GM19023 (cell line): ENCODE measurements around the gene RASGRP3.
A peak's percentile ranks its signal among the peaks of the same experiment; 100 is the strongest.

Experiments used
- ATAC-seq: cut with Tn5 transposase; IDR thresholded peaks from one replicate; pipeline ENCODE4 v1.9.1; 2021; ENCODE audit warnings: mild to moderate bottlenecking, moderate library complexity; ENCODE audit not compliant: unreplicated experiment

The RASGRP3 gene

DNA sequence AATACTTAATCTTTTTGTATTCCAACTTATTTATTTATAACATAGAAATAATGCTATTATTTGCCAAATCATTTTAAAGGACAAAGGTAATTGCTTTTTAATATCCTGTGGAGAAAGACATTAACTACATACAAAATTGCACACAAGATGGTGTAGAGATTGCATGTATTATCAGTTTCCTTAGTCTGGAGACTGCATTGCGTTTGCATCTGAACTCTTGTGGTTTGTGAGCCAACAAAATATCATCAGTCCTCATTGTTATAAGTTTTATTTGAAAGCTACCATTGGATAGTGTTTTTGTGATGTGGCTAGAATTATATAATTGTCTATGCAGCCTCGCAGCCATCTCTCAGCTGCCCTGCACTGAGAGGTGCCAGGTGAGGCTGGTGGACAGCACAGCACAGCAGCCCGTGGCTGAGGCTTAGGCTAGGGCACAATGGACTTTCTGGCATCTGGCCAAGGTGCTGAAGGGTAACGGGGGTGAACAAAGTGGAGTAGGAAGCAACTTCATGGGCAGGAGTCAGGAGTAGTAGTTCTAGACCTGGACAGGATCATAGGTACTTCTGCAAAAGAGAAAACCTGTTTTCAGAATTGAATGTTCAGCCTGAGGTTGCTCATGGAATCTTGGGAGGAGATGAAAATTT is 15.1 kb downstream of the RASGRP3 start:
- ATAC-seq: no peak

DNA sequence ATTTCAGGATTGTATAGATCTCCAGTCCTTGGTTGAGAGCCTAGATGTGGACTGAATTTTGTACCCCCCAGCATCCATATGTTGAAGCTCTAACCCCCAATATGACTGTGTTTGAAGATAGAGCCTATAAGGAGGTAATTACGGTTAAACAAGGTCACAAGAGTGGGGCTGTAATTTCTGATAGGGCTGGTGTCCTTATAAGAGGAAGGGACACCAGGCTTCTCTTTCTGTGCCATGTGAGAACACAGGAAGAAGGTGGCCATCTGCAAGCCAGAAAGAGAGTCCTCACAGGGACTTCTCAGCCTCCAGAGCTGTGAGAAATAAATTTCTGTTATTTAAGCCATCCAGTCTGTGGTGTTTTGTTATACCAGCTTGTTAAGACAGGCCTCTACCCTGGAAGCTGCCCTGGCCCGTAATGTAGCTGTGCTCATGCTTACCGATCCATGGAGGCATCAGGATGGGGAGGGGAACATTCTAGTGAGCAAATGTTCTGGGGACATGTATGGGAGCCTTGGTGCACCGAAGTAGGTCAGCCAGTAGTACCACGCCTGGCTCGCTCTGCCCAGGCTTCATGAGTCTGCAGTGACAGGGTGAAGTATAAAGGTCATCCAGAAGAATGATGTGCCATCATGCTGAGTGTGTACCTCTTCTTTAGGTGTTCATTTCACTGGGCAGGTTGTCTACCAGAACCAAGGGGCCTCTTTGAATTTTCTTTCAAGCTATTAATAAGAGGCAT is 16.1 kb downstream of the RASGRP3 start:
- ATAC-seq: no peak

DNA sequence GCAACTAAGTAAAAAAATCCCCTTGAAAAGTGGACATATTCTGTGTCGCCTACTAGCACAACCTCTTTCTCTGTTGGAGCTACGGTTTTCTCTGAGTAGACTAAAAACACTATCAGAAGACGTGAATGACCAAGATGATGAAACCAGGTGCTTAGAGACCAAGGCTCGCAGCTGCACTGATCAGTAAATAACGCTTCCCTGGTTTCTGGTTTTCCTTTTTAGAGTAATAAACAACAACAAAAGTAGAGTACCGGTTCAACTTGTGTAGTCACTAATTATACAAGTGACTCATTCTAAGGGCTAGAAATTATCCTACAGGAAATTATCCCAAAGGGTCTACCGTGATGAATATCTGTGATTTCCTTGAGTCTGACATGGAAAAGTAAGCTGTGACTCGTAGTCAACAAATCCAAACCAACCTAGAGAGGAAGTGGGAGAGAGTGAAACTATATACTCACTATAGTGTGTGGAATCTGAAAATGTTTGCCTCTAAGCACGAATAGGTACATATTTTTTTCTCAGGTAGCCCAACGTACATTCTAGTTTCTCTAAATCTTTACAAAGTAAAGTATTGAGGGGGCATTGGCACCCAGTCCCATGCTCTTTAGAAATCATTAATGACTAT is 17.8 kb downstream of the RASGRP3 start:
- ATAC-seq: peak; percentile 65

DNA sequence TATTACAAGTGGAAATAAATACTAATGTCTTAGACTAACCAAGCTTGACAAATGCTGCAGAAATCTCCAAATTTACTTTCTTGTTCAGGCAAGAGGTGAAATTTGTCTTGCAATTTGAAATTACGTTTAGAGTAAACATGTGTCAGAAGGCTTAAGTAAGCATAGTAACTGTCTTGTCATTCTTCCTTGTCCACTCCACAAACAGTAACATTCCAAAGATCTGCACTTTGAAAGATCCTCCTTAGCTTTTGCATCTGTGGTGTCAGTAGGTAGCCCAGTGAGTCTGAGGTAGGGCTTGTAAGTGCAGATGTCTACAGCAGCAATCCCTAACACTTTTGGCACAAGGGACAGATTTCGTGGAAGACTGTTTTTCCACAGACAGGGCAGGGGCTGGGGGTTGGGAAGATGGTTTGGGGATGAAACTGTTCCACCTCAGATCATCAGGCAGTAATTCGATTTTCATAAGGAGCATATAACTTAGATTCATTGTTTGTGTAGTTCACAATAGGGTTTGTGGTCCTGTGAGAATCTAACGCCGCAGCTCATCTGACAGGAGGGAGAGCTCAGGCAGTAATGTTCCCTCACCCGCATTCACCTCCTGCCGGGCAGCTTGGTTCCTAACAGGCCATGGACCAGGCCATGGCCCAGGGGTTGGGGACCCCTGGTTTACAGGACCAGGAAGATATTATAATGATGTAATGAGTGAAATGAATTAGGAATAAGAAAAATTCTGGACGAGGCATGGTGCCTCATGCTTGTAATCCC is 18.6 kb downstream of the RASGRP3 start:
- no peak for ATAC-seq

DNA sequence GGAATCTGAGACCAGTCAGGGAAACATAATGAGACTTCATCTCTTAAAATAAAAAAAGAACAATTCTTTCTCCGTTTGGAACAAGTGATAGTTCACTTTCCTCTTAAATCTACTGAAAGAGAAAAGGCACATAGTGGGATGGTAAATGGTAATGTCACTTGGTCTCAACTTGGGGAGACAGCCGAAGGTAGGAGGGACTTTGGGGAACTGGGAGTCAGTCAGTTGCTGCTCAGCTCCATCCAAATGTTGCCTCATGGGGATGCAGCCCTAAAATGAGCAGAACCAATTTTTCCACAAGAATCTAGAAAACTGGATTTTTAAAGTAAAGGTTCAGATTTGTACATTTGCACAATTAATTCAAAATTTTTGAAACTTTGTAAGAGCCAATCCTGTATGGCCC is 19.2 kb downstream of the RASGRP3 start:
- ATAC-seq: no peak

DNA sequence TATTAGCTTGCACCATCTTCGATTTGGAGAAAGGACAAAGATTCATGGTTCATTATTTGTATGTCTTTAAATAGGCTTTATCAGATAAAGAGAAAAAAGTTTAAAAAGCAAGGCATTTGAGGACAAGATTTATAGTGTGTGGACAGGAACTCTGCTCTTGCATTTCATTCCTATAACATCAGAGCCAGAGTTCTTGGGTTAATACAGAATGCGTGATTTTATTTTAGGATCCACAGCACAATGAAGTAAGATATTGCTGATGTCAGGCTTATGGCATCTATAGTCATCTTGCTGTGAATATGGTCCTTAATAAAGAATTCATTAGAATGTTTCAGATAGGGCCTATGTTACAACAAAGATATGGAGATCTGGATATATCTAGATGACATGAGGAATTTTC is 19.7 kb downstream of the RASGRP3 start:
- no peak for ATAC-seq

DNA sequence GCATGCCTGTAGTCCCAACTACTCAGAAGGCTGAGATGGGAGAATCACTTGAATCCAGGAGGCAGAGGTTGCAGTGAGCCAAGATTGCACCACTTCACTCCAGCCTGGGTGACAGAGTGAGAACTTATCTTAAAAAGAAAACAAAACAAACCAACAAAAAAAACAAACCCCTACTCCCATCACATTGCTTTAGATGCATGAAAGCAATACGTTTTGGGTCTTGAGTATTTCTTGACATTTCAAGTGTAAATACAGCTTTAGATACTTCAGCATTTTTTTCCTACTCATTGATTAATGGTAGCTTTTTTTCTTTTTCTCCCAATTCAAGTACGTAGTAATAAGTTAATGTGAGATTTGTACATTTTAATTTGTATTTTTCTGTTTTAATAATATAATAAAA is 20.3 kb downstream of the RASGRP3 start:
- no peak for ATAC-seq

DNA sequence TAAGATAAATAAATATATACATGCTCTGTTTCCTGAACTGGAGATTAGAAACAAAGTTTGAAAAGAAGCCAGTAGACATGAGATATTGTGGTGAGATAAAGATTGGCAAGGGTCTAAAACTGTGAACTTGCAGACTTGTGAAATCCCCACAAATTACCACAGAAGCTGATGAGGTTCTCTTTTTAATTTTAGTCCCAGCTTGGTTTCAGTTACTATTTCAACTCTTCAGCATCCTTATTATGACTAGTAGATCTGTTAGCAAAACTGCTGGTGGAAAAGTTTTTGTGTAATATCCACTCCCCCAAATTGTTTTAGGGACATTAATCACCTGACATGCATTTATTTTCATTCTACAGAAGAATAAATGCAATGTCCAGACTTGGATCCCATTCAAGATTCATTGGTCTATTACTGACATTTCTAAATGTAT is 20.8 kb downstream of the RASGRP3 start:
- ATAC-seq: peak; percentile 46

DNA sequence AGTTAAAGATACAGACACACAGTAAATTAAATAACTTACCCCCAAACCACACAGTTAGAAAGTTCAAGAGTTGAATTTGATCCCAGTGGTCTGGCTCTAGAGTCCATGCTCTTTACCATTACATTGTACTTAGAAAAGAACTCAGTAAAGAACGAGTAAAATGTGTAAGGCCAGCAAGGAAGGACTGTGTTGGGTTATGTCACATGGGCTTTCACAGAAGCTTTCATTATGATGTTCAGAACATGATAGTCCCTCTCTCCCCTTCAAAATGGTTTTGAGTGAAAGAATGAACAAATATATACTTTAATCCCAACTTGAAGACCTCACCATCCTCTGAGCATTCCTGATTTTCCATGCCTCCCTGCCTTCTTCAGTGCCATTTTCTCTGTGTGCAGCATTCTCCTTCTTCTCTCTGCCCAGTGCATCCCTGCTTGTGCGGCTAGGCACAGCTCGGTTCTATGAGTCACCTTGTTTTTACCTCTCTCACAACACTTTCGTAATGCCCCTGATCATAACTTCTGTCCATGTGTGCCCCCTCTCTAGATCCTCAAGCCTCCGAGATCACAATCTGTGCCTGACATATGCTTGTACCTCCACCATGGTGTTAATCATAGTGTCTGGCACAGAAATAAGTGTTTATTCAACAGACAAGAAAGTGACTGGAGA is 22.0 kb downstream of the RASGRP3 start:
- peak; percentile 23 for ATAC-seq

DNA sequence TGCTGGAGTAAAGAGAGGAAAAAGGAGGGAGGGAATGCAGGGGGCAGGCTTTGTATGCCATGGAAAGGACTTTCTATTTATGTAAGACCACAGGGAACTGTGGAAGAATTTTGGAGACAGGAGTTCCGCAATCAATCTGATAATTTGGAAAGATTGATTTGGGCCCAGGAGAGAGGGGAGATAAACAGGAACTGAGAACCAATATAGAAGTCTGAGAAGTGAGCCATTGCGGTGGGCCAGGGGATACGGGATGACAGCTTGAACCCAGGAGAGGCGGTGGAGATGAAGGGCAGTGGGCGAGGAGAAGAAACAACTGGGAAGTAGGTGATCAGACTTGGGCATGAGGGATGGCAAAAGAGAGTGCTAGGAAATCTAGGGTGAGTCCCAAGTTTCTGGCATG is 23.7 kb downstream of the RASGRP3 start:
- no peak for ATAC-seq

DNA sequence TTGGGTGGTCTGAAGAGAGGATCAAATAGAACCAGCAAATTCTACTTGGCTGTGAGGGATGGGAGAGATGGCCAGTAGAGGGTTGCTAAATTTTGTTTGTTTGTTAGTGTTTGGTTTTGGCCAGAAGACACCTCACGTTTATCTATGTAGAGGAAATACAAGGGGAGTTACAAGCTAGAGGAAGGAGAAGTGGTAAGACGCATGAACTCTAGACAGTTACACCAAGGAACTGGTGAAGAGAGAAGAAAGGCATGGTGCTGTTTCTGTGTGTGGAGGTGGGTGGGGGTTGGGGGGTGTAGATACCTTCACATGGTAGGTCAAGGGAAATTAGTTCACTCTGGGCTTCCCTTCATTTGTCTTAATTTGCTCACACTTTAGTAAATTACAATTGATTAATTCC is 25.6 kb downstream of the RASGRP3 start:
- ATAC-seq: no peak

DNA sequence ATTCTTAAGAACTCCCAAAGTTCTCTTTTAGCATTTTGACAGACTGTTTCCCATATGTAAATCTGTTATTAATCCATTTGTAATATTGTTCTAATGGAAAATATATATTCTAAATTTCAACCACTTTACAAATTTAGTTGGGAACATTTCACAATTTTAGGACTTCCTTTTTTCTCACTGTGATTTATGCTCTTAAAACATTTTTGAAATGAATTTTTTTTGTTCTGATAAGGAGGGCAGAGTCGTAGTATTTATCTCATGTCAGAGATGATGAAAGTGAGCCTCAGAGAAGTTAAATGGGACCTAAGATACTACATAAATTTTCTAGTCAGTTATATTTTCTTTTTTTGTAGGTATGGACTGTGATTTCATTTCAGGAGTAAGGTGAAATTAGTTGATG is 26.6 kb downstream of the RASGRP3 start:
- no peak for ATAC-seq

DNA sequence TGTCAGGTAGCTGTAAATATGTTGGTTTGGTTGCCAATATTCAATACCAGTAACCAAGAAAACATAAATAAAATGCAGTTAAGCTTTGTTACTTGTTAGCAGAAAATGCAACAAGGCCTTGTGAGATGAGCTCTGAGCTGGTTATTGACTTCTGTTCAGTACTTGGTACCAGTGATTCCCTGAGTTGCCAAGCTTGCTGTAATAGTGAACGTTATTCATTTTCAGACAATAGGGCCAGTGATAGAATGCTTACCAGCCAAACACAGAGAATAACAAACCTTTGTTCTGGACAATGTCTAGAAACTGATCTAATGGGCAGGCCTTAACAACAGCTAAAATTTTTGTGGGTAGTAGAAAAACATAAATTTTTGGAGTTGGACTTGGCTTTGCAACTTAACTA is 29.5 kb downstream of the RASGRP3 start:
- ATAC-seq: no peak

DNA sequence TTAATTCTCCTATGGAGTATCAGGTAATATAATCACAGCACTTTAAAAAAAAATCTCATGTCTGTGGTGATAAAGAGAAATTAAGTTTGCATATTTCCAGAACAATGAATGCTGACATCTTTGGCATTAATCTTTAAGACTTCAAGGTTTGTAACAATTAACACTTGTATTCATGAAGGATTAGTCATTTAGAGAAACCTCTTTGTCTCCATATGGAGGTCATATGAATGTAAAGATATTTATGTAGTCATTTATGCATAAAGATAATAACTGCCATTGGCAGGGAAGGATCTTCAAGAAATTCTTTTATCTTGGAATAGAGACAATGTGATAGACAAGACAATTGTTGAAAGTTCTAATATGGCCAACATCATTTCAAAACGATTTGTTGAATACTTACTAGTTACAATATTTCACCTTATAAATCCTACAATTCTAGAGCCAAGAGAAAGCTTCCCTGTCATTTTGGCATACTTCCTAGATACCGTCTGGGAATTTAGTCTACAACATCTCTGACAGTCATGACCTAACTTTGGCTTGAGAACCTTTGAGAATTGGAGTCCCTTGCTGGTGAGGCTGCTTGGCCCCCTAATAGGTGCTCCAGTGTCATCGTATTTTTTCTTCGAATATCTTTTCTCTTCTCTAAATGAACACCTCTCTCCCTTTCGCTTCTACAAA is 33.6 kb downstream of the RASGRP3 start:
- no peak for ATAC-seq

DNA sequence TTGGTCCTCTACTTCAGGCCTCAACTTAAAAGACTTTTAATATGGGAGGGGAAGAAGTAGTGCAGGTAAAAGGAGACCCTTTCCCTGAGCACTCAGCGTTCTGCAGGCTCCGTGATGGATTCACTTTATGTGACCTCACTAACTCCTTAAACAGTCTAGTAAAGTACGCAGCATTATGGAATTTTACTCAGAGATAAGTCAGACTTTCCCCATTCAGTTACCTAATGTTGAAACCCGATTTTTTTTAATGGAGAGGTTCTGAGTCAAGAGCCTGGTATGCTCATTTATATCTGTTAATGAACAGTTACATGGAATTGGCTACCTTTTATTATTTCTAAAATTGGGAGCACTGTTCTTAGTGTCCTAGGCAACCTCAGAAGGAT is 34.1 kb downstream of the RASGRP3 start:
- no peak for ATAC-seq

DNA sequence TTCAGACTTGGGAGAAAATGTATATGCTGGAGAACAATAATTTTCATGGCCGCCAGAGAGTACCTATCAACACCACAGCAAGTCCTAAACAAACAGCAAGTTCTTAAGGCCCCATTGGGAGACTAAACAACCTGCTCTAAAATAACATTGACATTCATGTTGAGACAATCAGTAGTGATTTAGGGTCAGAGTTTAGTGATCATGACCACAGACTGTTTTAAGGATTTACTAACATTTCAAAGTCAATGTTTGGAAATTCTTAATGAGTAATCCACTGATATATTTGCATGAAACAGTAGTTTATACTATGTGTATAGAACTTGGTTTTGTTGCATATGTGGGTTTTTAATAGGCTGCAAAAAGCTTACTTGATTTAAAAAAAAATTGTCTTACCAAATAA is 34.7 kb downstream of the RASGRP3 start:
- ATAC-seq: no peak

DNA sequence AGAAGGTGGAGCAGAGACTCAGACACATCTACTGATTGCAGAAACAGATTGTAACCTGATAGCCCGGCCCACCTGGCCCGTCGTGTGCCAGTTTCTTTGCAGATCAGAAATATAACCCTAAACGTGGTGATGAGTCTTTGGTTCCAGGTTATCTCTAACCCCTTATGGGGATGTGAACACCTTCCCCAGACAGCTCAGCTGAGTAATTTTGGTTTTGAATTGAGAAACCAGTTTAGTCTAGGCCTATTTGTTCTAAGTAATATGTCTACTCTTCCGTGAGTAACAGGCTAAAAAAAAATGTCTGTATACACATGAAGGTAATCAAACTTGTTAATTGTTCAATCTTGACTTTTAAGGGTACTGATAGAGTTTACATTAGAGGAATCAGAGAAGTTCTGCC is 35.7 kb downstream of the RASGRP3 start:
- no peak for ATAC-seq

DNA sequence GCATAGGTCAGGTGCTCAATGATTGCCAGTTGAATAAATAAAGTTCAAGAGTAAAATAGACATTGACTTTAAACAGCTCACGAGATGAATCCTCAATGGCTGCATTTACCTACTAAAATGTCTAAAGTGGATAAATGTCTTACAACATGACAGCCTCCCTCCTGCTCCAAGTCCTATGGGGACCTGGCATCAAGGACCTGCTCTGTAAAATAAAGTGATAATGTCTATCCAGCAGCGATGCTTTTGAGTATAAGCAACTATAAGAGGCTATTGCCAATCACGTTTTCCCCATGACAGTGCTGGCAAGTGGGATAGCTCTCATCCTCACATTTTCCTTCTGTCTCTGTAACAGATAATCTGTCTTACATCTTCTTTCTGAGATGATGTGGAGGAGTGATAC is 37.0 kb downstream of the RASGRP3 start:
- ATAC-seq: no peak

DNA sequence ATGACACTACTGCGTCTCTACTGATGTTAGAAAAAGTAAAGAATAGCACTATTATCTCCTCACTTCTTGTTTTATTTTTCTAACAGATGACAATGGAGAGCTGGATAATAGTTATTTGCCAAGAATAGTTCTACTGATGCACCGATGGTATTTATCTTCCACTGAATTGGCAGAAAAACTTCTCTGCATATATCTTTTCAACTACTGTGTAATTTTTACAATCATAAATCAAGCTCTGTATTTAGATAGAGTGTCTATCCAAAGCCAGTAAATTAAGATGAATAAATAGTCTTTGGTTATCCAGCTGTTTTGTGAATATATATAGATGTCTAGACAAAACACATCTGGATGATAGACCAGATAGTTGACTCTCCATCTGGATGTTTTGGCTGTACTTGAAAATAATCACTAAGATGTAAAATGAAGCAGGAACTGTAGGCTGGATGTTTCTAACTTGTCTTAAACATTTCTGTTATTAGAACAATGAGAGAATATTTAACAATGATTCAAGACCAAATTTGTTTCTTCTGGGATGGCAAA is 40.1 kb downstream of the RASGRP3 start:
- no peak for ATAC-seq

DNA sequence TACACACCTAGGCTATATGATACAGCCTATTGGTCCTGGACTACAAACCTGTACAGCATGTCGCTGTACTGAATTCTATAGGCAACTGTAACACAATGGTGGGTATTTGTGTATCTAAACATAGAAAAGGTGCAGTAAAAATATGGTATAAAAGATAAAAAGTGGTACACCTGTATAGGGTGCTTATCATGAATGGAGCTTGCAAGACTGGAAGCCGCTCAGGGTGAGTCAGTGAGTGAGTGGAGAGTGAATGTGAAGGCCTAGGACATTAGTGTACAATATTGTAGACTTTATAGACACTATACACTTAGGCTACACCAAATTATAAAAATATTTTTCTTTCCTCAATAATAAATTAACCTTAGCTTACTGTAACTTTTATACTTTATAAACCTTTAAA is 41.8 kb downstream of the RASGRP3 start:
- ATAC-seq: no peak
